DND-41 (cell line): Measurements from ENCODE around the gene OR11L1.

Source experiments
- CTCF ChIP-seq: IDR thresholded peaks from 2 replicates; pipeline ENCODE4 v1.5.1; 2012; ENCODE audit warnings: borderline replicate concordance, low read length, moderate library complexity, mild to moderate bottlenecking; ENCODE audit not compliant: poor library complexity, severe bottlenecking; ENCODE audit errors: extremely low read depth
- EZH2 ChIP-seq: IDR thresholded peaks from 3 replicates; pipeline ENCODE4 v1.6.1; 2012; ENCODE audit warnings: borderline replicate concordance, low read depth, mild to moderate bottlenecking, moderate library complexity, low read length, inconsistent platforms; ENCODE audit not compliant: severe bottlenecking

- no peak for TF ChIP-seq CTCF
- TF ChIP-seq EZH2: no peak
Measured at GRCh38 chr1:247822060-247822459, 19.6 kb downstream of the OR11L1 start.
